ENCODE data around the gene GALNT16.
"Not testable (repeated sequence)": the region's sequence is repeated elsewhere in the genome, so short reads cannot be mapped to it uniquely, and the experiment has no call there.

Gene GALNT16

GRCh38 chr14:69363055-69363454 is 103.1 kb downstream of the GALNT16 start:
- no peak for DNase-seq (ENCODE audit: low read depth in 2 of 2)

- DNase-seq (ENCODE audit: low read depth in 2 of 2), result no peak
Observed at GRCh38 chr14:69363964-69364363, 104.0 kb downstream of the GALNT16 start.

- DNase-seq (ENCODE audit: low read depth in 2 of 2), result no peak
Observed at GRCh38 chr14:69364378-69364777, 104.4 kb downstream of the GALNT16 start.

- no peak for DNase-seq (ENCODE audit: low read depth in 2 of 2)
Observed at GRCh38 chr14:69366069-69366468, 106.1 kb downstream of the GALNT16 start.

GRCh38 chr14:69366761-69367160 is 106.8 kb downstream of the GALNT16 start:
- DNase-seq (ENCODE audit: low read depth in 2 of 2), result no peak

- no peak for DNase-seq (ENCODE audit: low read depth in 2 of 2)
Observed at GRCh38 chr14:69368381-69368780, 108.4 kb downstream of the GALNT16 start.

- DNase-seq (ENCODE audit: low read depth in 2 of 2), result no peak
Observed at GRCh38 chr14:69370061-69370460, 110.1 kb downstream of the GALNT16 start.

GRCh38 chr14:69372146-69372545 is 112.2 kb downstream of the GALNT16 start:
- no peak for DNase-seq (ENCODE audit: low read depth in 2 of 2)

- DNase-seq (ENCODE audit: low read depth in 2 of 2), result no peak
Observed at GRCh38 chr14:69373104-69373503, 113.1 kb downstream of the GALNT16 start.

GRCh38 chr14:69374235-69374634 is 114.3 kb downstream of the GALNT16 start:
- no peak for DNase-seq (ENCODE audit: low read depth in 2 of 2)

- no peak for DNase-seq (ENCODE audit: low read depth in 2 of 2)
Observed at GRCh38 chr14:69375182-69375581, 115.2 kb downstream of the GALNT16 start.

- DNase-seq (ENCODE audit: low read depth in 2 of 2), result no peak
Observed at GRCh38 chr14:69375722-69376121, 115.8 kb downstream of the GALNT16 start.

- no peak for DNase-seq (ENCODE audit: low read depth in 2 of 2)
Observed at GRCh38 chr14:69376439-69376838, 116.5 kb downstream of the GALNT16 start.

- no peak for DNase-seq (ENCODE audit: low read depth in 2 of 2)
Observed at GRCh38 chr14:69378274-69378673, 118.3 kb downstream of the GALNT16 start.

- no peak for DNase-seq (ENCODE audit: low read depth in 2 of 2)
Observed at GRCh38 chr14:69387311-69387710, 127.4 kb downstream of the GALNT16 start.

- not testable (repeated sequence) for DNase-seq (ENCODE audit: low read depth in 2 of 2)
Observed at GRCh38 chr14:69391400-69391799, 131.4 kb downstream of the GALNT16 start.

- no peak for DNase-seq (ENCODE audit: low read depth in 2 of 2)
Observed at GRCh38 chr14:69392481-69392880, 132.5 kb downstream of the GALNT16 start.

GRCh38 chr14:69395929-69396328 is 136.0 kb downstream of the GALNT16 start:
- no peak for DNase-seq (ENCODE audit: low read depth in 2 of 2)

GRCh38 chr14:69398053-69398817 is 138.3 kb downstream of the GALNT16 start, which contains the start of the genes ERH and SLC39A9:
Gene ERH (minus strand): TSS chr14:69398299. CDS start chr14:69398233, 66 bp downstream.
Gene SLC39A9 (plus strand): TSS chr14:69398692. CDS start chr14:69399370, 678 bp downstream.
- DNase-seq (ENCODE audit: low read depth in 2 of 2), result peak; percentile 89 to 93

GRCh38 chr14:69398818-69399210 is 138.9 kb downstream of the GALNT16 start:
- DNase-seq (ENCODE audit: low read depth in 2 of 2), result peak in 1 of 2 donors; percentile 54

- DNase-seq (ENCODE audit: low read depth in 2 of 2), result no peak
Observed at GRCh38 chr14:69399750-69400149, 139.8 kb downstream of the GALNT16 start.

GRCh38 chr14:69400154-69400553 is 140.2 kb downstream of the GALNT16 start:
- no peak for DNase-seq (ENCODE audit: low read depth in 2 of 2)

GRCh38 chr14:69401841-69402240 is 141.9 kb downstream of the GALNT16 start:
- no peak for DNase-seq (ENCODE audit: low read depth in 2 of 2)

- DNase-seq (ENCODE audit: low read depth in 2 of 2), result no peak
Observed at GRCh38 chr14:69404478-69404877, 144.5 kb downstream of the GALNT16 start.
